NB4 (cell line): Measurements from ENCODE around the gene SORBS1.

Experiments
- DNase-seq: peaks from one replicate; pipeline ENCODE4 v3.0.0; 2010; ENCODE audit warnings: low read depth
- H3K4me3 ChIP-seq: one replicate; pipeline ENCODE4 v1.5.1; 2011; ENCODE audit warnings: mild to moderate bottlenecking, low read depth, low read length, moderate library complexity
- CTCF ChIP-seq: IDR thresholded peaks from one replicate; pipeline ENCODE4 v1.5.1; 2012; ENCODE audit warnings: low read depth, low read length
- MAX ChIP-seq: IDR thresholded peaks from 2 replicates; pipeline ENCODE4 v1.6.1; 2011; ENCODE audit warnings: low read depth, low read length
- MYC ChIP-seq: IDR thresholded peaks from 2 replicates; pipeline ENCODE4 v1.6.1; 2011; ENCODE audit warnings: low read depth, low read length
- POLR2A ChIP-seq: IDR thresholded peaks from 2 replicates; pipeline ENCODE4 v1.6.1; 2011; ENCODE audit warnings: mild to moderate bottlenecking; ENCODE audit not compliant: insufficient read length; ENCODE audit errors: extremely low read depth

Gene SORBS1

DNA sequence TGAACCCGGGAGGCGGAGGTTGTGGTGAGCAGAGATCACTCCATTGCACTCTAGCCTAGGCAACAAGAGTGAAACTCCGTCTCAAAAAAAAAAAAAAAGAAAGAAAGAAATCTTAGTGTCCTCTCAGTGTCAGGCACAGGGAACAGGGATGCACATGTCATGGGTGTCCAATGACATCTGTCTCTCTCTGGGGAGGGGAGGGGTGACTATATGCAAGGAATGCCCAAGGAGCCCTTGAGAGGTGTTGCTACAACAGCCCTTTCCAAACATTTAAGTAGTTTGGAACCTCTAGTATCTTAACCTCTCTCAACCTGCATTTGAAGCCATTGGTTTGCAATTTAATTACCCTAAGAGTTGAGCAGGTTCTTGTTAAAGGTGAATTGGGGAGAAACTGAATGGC lies 299.2 kb downstream of the SORBS1 start:
- H3K4me3 ChIP-seq, result no peak overlapping the region
- no peak for DNase-seq
- TF ChIP-seq CTCF, result no peak
- TF ChIP-seq MAX, result no peak
- TF ChIP-seq POLR2A, result no peak
- TF ChIP-seq MYC, result no peak
